Tibial artery (tissue), 4 donors: ENCODE data around the gene SCFD1.
A peak's percentile ranks its signal among the peaks of the same experiment; 100 is the strongest.

ENCODE experiments used
- DNase-seq, 2 donors: peaks; one replicate each; pipeline ENCODE4 v3.0.0-alpha.2; 2019
- H3K27ac ChIP-seq, 2 donors: fragments of 200-600 bp; sonication (generic) in 1 of 2; 1 replicate in 1 of 2; 2 replicates in 1 of 2; pipeline ENCODE4 v1.5.1; 2018 to 2019; ENCODE audit warnings: mild to moderate bottlenecking in 1 of 2
- H3K27me3 ChIP-seq, 2 donors: fragments of 200-600 bp; sonication (generic) in 1 of 2; one replicate each; pipeline versions ENCODE4 v1.5.1 to v1.6.0; 2016 to 2019
- H3K36me3 ChIP-seq, 3 donors: fragments of 200-600 bp; sonication (generic) in 2 of 3; one replicate each; pipeline ENCODE4 v1.5.1; 2016 to 2019; ENCODE audit warnings: mild to moderate bottlenecking in 2 of 3
- H3K4me1 ChIP-seq, 4 donors: fragments of 200-600 bp; sonication (generic) in 2 of 4; 1 replicate in 3 of 4; 2 replicates in 1 of 4; pipeline ENCODE4 v1.5.1; 2016 to 2019
- H3K4me3 ChIP-seq, 2 donors: fragments of 200-600 bp; sonication (generic) in 1 of 2; 1 replicate in 1 of 2; 2 replicates in 1 of 2; pipeline ENCODE4 v1.5.1; 2018 to 2019; ENCODE audit warnings: mild to moderate bottlenecking in 2 of 2
- H3K9me3 ChIP-seq, 3 donors: fragments of 200-600 bp; sonication (generic) in 1 of 3; one replicate each; pipeline ENCODE4 v1.5.1; 2016 to 2019
- intact Hi-C: fragments of 100-400 bp; cut with DNase I; formaldehyde crosslinking; loops from one replicate; pipeline ENCODE4 v1.15.0; 2023; ENCODE audit warnings: low total_unique reads
- TF ChIP-seq, protein P1 (sequence below), 2 experiments: fragments of 200-600 bp in 1 of 2; fragments of 450-650 bp in 1 of 2; IDR thresholded peaks; one replicate each; pipeline ENCODE4 v1.5.1; 2017 to 2019; ENCODE audit warnings: antibody characterized with exemption in 2 of 2, mild to moderate bottlenecking in 1 of 2, moderate library complexity in 1 of 2

The SCFD1 gene

GRCh38 chr14:30648471-30648870 is 26.4 kb downstream of the SCFD1 start:
- intact Hi-C loops, result no loop called here
- Histone ChIP-seq H3K4me3 (no peak overlapping the region), H3K27me3 (no peaks in the 10 kb centered on the region), H3K36me3 (peaks cover 61 to 80% (median 61%) of the 10 kb centered on the region in 3 donors), H3K4me1 (no peaks in the 10 kb centered on the region), H3K9me3 (peaks cover 0 to 11% (median 5%) of the 10 kb centered on the region in 3 donors), H3K27ac (no peak overlapping the region)
- no peak for DNase-seq
- TF ChIP-seq, protein P1, sequence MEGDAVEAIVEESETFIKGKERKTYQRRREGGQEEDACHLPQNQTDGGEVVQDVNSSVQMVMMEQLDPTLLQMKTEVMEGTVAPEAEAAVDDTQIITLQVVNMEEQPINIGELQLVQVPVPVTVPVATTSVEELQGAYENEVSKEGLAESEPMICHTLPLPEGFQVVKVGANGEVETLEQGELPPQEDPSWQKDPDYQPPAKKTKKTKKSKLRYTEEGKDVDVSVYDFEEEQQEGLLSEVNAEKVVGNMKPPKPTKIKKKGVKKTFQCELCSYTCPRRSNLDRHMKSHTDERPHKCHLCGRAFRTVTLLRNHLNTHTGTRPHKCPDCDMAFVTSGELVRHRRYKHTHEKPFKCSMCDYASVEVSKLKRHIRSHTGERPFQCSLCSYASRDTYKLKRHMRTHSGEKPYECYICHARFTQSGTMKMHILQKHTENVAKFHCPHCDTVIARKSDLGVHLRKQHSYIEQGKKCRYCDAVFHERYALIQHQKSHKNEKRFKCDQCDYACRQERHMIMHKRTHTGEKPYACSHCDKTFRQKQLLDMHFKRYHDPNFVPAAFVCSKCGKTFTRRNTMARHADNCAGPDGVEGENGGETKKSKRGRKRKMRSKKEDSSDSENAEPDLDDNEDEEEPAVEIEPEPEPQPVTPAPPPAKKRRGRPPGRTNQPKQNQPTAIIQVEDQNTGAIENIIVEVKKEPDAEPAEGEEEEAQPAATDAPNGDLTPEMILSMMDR (IDR thresholded peaks at IDR 0.05), result no peak

DNA sequence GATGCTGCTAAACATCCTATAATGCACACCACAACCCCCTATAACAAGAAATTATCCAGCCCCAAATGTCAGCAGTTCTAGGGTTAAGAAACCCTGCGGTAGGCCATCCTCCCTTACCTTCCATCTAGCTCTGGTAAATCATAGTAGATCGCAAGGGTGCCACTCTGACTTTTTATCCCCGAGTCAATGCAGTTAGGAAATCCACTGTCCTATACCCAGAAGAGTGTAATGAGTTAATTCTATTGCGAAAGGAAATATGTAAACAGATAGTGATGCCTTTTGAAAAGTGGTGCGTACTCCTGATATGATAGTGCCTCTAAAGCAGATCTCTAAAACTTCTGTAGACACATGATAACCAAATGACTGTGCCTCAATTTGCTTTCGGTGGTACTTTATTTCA is 29.8 kb downstream of the SCFD1 start:
- no peak overlapping the region for H3K27ac ChIP-seq
- no peaks in the 10 kb centered on the region for H3K27me3 ChIP-seq
- intact Hi-C loops, result no loop called here
- H3K4me3 ChIP-seq, result no peak overlapping the region
- TF ChIP-seq, protein P1 (IDR thresholded peaks at IDR 0.05), result no peak
- H3K36me3 ChIP-seq, result peaks cover 49 to 80% (median 57%) of the 10 kb centered on the region in 3 donors
- no peaks in the 10 kb centered on the region for H3K9me3 ChIP-seq
- DNase-seq, result no peak
- H3K4me1 ChIP-seq, result no peaks in the 10 kb centered on the region

GRCh38 chr14:30655124-30655523 is 33.0 kb downstream of the SCFD1 start:
- H3K4me1 ChIP-seq, result no peaks in the 10 kb centered on the region
- H3K9me3 ChIP-seq, result no peaks in the 10 kb centered on the region
- TF ChIP-seq, protein P1 (IDR thresholded peaks at IDR 0.05), result no peak
- intact Hi-C loops, result no loop called here
- H3K4me3 ChIP-seq, result no peak overlapping the region
- no peak for DNase-seq
- no peak overlapping the region for H3K27ac ChIP-seq
- peaks cover 52 to 67% (median 56%) of the 10 kb centered on the region in 3 donors for H3K36me3 ChIP-seq
- H3K27me3 ChIP-seq, result no peaks in the 10 kb centered on the region

DNA sequence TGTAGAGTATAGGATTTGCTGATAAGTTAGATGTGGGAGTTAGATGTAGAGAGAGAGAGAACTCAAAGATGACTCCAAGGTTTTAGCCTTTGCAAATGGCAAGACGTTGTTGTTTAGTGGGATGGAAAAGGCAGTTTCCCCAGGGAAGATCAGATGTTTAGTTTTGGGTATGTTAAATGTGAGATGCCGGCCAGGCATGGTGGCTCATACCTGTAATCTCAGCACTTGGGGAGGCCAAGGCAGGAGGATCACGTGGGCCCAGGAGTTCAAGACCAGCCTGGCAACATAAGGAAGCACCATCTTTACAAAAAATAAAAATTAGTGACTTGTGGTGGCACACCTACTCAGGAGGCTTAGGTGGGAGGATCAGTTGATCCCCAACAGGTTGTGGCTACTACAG is 33.5 kb downstream of the SCFD1 start:
- Histone ChIP-seq H3K27me3 (no peaks in the 10 kb centered on the region), H3K9me3 (no peaks in the 10 kb centered on the region), H3K4me3 (no peak overlapping the region), H3K4me1 (no peaks in the 10 kb centered on the region), H3K27ac (no peak overlapping the region), H3K36me3 (peaks cover 48 to 61% (median 58%) of the 10 kb centered on the region in 3 donors)
- no peak for DNase-seq
- intact Hi-C loops, result no loop called here
- TF ChIP-seq, protein P1 (IDR thresholded peaks at IDR 0.05), result no peak

DNA sequence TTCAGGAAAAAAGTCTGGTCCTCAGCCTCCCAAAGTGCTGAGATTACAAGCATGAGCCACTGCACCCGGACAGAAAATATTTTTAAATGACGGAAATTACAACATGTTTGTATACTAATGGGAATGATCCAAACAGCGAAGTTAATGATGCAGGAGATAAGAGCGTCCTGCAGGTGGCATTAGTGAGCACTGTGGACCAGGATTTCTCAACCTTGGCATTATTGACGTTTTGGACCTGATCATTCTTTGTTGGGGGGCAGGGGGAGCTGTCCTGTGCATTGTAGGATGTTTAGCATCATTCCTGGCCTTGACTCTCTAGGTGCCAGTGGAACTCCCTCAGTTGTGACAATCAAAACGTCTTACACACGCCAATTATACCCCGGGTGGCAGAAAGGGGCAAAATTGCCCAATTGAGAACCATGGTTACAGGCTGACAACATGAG is 34.1 kb downstream of the SCFD1 start:
- TF ChIP-seq, protein P1 (IDR thresholded peaks at IDR 0.05), result peak; percentile 30 to 52
- Histone ChIP-seq H3K27me3 (no peaks in the 10 kb centered on the region), H3K4me3 (no peak overlapping the region), H3K4me1 (no peaks in the 10 kb centered on the region), H3K36me3 (peaks cover 42 to 60% (median 55%) of the 10 kb centered on the region in 3 donors), H3K27ac (no peak overlapping the region), H3K9me3 (no peaks in the 10 kb centered on the region)
- intact Hi-C loops, result no loop called here
- DNase-seq, result no peak

GRCh38 chr14:30657050-30657449 is 34.9 kb downstream of the SCFD1 start:
- TF ChIP-seq, protein P1 (IDR thresholded peaks at IDR 0.05), result no peak
- intact Hi-C loops, result no loop called here
- H3K9me3 ChIP-seq, result no peaks in the 10 kb centered on the region
- peaks cover 34 to 54% (median 52%) of the 10 kb centered on the region in 3 donors for H3K36me3 ChIP-seq
- no peak overlapping the region for H3K4me3 ChIP-seq
- H3K4me1 ChIP-seq, result no peaks in the 10 kb centered on the region
- DNase-seq, result no peak
- H3K27ac ChIP-seq, result no peak overlapping the region
- no peaks in the 10 kb centered on the region for H3K27me3 ChIP-seq
